RWPE2 (cell line): Measurements from ENCODE around the gene GSDME.

Source experiments
- ATAC-seq: fragments of 200-7000 bp; cut with Tn5 transposase; 3 replicates; pipeline ENCODE4 v1.9.1; 2021; ENCODE audit warnings: low read depth
- DNase-seq: peaks from one replicate; pipeline ENCODE4 v3.0.0-alpha.2; 2020; ENCODE audit warnings: low spot score
- H3K27ac ChIP-seq: fragments of 450-650 bp; 2 replicates; pipeline ENCODE4 v1.5.1; 2017; ENCODE audit warnings: mild to moderate bottlenecking; ENCODE audit not compliant: poor library complexity, severe bottlenecking
- H3K27me3 ChIP-seq: fragments of 250-450 bp; sonication (Bioruptor Pico); 2 replicates; pipeline ENCODE4 v1.5.1; 2021; ENCODE audit warnings: mild to moderate bottlenecking, moderate library complexity; ENCODE audit not compliant: insufficient read depth, poor library complexity, severe bottlenecking
- H3K36me3 ChIP-seq: fragments of 250-450 bp; sonication (Bioruptor Pico); 2 replicates; pipeline ENCODE4 v1.5.1; 2020; ENCODE audit warnings: low read depth, mild to moderate bottlenecking, moderate library complexity
- H3K4me1 ChIP-seq: fragments of 250-450 bp; sonication (Bioruptor Pico); 2 replicates; pipeline ENCODE4 v1.5.1; 2021; ENCODE audit warnings: mild to moderate bottlenecking, moderate library complexity; ENCODE audit not compliant: insufficient read depth, poor library complexity, severe bottlenecking
- H3K4me3 ChIP-seq: fragments of 250-450 bp; sonication (Bioruptor Pico); 2 replicates; pipeline ENCODE4 v1.5.1; 2021; ENCODE audit warnings: mild to moderate bottlenecking, moderate library complexity; ENCODE audit not compliant: severe bottlenecking
- H3K9me3 ChIP-seq: fragments of 250-450 bp; sonication (Bioruptor Pico); 2 replicates; pipeline ENCODE4 v1.5.1; 2021; ENCODE audit warnings: mild to moderate bottlenecking, moderate library complexity; ENCODE audit not compliant: severe bottlenecking
- TF ChIP-seq, protein P1 (sequence below): fragments of 450-650 bp; IDR thresholded peaks from one replicate; pipeline ENCODE4 v1.5.1; 2017; ENCODE audit warnings: mild to moderate bottlenecking, moderate library complexity; ENCODE audit not compliant: poor library complexity, severe bottlenecking

The GSDME gene

DNA sequence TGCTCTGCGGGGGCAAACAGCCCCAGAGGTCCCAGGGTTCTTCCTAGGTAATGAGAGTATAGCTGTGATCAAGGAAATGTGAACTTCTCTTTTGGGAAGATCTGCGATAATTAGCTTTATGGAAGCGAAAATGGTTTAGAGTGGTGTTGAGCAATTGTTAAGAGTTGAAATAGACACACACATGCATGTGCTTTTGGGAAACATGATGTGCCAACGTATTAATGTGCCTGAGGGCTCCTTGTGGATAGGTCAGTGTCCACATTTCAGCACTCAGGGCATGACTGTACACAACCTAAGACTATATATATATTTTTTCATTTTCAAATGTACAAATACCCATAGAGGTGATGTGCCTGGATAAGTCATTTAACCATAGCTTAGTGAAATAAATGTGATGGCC is 67.0 kb downstream of the GSDME start:
- Histone ChIP-seq H3K27me3 (no peaks in the 10 kb centered on the region), H3K9me3 (no peaks in the 10 kb centered on the region), H3K4me1 (no peaks in the 10 kb centered on the region), H3K27ac (no peak overlapping the region), H3K4me3 (no peak overlapping the region), H3K36me3 (peaks cover 4% of the 10 kb centered on the region; the same call in 1 of the 2 replicates)
- TF ChIP-seq, protein P1, sequence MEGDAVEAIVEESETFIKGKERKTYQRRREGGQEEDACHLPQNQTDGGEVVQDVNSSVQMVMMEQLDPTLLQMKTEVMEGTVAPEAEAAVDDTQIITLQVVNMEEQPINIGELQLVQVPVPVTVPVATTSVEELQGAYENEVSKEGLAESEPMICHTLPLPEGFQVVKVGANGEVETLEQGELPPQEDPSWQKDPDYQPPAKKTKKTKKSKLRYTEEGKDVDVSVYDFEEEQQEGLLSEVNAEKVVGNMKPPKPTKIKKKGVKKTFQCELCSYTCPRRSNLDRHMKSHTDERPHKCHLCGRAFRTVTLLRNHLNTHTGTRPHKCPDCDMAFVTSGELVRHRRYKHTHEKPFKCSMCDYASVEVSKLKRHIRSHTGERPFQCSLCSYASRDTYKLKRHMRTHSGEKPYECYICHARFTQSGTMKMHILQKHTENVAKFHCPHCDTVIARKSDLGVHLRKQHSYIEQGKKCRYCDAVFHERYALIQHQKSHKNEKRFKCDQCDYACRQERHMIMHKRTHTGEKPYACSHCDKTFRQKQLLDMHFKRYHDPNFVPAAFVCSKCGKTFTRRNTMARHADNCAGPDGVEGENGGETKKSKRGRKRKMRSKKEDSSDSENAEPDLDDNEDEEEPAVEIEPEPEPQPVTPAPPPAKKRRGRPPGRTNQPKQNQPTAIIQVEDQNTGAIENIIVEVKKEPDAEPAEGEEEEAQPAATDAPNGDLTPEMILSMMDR = no peak
- ATAC-seq (no peak), DNase-seq (no peak)

DNA sequence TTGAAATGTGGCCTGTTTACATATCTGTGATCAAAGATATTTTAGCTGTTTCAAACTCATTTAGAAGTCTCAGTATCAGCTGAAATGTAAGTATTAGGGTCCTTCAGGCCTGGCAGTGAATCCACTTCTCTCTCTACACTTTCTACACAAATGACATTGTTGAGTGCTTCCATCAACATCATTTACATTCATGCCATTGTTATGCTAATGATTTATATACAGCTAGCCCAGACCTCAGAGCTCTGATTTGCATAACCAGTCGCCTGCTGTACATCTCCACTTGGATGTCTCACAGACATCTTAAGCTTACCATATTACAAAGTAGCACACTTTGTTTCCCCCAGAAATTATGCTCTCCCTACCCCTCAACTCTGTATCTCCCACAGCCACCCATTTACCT is 71.6 kb downstream of the GSDME start:
- no peak for DNase-seq
- Histone ChIP-seq H3K9me3 (no peaks in the 10 kb centered on the region), H3K27ac (no peak overlapping the region), H3K4me3 (no peak overlapping the region), H3K27me3 (no peaks in the 10 kb centered on the region), H3K36me3 (peaks cover 4% of the 10 kb centered on the region), H3K4me1 (no peaks in the 10 kb centered on the region)
- ATAC-seq = no peak
- TF ChIP-seq, protein P1 = no peak

DNA sequence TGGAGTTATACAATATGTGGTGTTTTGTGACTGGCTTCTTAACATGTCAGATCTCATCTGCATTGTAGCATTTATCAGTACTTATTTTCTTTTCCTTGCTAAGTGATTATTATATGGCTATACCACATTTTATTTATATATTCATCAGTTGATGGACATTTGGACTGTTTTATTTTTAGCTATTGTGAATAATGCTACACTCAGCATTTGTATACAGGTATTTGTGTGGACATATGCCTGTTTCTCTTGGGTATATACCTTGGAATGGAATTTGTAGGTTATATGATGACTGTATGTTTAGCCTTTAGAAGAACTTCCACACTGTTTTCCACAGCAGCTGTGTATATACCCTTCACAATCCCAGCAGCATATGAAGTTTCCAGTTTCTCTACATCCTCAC is 86.5 kb downstream of the GSDME start:
- TF ChIP-seq, protein P1 = no peak
- Histone ChIP-seq H3K4me3 (no peak overlapping the region), H3K36me3 (peaks cover 11% of the 10 kb centered on the region), H3K27ac (no peak overlapping the region), H3K27me3 (no peaks in the 10 kb centered on the region), H3K9me3 (no peaks in the 10 kb centered on the region), H3K4me1 (peaks cover 15% of the 10 kb centered on the region)
- ATAC-seq (no peak), DNase-seq (no peak)

DNA sequence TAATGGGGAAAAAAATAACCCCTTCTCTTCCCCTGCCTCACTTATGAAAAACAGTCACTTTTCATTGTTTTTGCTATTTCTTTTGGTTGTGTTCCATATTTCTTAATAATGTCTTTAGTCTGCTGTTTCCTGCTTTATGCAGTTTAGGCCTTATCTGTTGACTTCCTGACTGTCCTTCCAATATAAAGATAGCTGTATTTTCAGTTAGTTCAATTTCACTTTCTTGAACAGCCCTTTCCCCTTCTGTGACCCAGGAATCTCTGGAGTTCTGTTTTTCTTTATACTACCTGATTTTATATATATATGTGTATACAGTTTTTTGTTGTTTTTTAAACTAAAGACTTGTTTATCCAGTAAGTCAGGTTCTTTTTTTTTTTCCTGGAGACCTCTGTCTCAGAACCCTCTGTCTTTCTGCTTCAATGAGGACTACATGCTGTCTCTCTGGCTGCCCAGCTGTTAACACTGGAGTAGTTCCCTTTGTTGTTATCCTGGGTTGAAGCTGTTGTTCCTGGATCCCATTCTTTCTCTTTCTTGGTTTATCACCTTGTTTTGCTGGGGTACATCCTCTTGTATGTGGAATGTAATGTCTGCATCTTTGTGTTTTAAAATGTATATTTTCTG is 87.2 kb downstream of the GSDME start:
- DNase-seq (no peak), ATAC-seq (no peak)
- H3K27me3 ChIP-seq = no peaks in the 10 kb centered on the region
- H3K4me1 ChIP-seq = peaks cover 15% of the 10 kb centered on the region
- TF ChIP-seq, protein P1 = no peak
- H3K9me3 ChIP-seq = no peaks in the 10 kb centered on the region
- peak overlapping the region; percentile 58 for H3K27ac ChIP-seq
- H3K4me3 ChIP-seq = no peak overlapping the region
- peaks cover 15% of the 10 kb centered on the region for H3K36me3 ChIP-seq

DNA sequence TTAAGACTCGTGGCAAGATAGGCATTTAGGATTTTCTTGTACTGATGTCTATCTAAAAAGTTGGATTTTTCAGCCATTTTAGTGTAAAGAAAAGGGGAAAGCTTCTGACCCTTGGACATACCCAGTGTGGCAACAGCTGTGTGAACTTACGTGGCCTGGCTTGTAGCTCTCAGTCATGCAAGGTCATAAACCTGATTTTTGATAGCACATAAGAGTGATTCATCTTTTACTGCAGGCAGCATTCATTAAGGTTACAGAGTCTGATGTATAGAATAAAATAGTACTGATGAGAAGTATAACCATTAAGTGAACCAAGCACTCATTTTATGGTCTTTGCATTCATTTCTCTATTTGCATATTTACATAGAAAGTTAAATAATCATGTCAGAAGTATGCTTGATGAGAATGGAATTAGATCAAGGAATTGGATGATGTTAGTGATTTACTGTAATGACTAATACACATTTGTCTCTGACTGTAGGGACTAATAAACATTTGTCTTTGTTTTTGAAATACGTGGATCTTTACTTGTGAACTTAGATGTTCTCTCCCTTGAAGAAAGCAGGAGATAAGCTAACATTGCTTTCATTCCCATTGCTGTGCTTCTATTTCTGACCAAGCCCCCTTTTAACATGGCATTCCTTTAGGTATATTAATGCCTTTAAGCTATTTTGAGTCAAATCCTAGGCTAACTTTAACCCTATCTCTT is 88.2 kb downstream of the GSDME start:
- ATAC-seq (peak; percentile 94), DNase-seq (no peak)
- TF ChIP-seq, protein P1 = no peak
- Histone ChIP-seq H3K9me3 (no peaks in the 10 kb centered on the region), H3K27me3 (no peaks in the 10 kb centered on the region), H3K4me1 (peaks cover 15% of the 10 kb centered on the region), H3K36me3 (peaks cover 15% of the 10 kb centered on the region), H3K27ac (peak overlapping the region; percentile 58), H3K4me3 (no peak overlapping the region)
